Calu3 (cell line): Measurements from ENCODE around the gene AP3S1. TPM values are rescaled to one million over a fixed set of nuclear protein-coding genes. Genes with fewer than 3 reads are reported as not detected.

Experiments used
- BruUV-seq: library from RNA; stranded (reverse); fragments of 400-500 nt; replicated peaks from 2 replicates; lab custom pipeline; 2021; lab: Mats Ljungman, UMichigan
- CTCF ChIA-PET: fragments of 300-600 bp; sonication (Branson Sonifier 250); formaldehyde crosslinking; loops from one replicate; lab custom pipeline; 2022; ENCODE audit warnings: antibody characterized with exemption; lab: Charles Lee
- DNase-seq: peaks from one replicate; pipeline ENCODE4 v3.0.0; 2022
- H3K27ac Mint-ChIP-seq: one replicate; pipeline ENCODE4 v1.8.0; 2022; ENCODE audit warnings: mixed read lengths; ENCODE audit not compliant: unreplicated experiment
- H3K27me3 Mint-ChIP-seq: one replicate; pipeline ENCODE4 v1.8.0; 2022; ENCODE audit warnings: mixed read lengths; ENCODE audit not compliant: unreplicated experiment
- H3K36me3 Mint-ChIP-seq: one replicate; pipeline ENCODE4 v1.8.0; 2022; ENCODE audit warnings: mild to moderate bottlenecking, moderate library complexity, mixed read lengths; ENCODE audit not compliant: insufficient read depth, unreplicated experiment
- H3K4me1 Mint-ChIP-seq: one replicate; pipeline ENCODE4 v1.8.0; 2022; ENCODE audit warnings: mild to moderate bottlenecking, low read depth, mixed read lengths; ENCODE audit not compliant: unreplicated experiment
- H3K4me3 Mint-ChIP-seq: one replicate; pipeline ENCODE4 v1.8.0; 2022; ENCODE audit warnings: mild to moderate bottlenecking, low read depth, moderate library complexity, mixed read lengths; ENCODE audit not compliant: unreplicated experiment
- H3K9me3 Mint-ChIP-seq: one replicate; pipeline ENCODE4 v1.8.0; 2022; ENCODE audit warnings: low read depth, mixed read lengths; ENCODE audit not compliant: unreplicated experiment
- intact Hi-C: fragments of 100-400 bp; cut with micrococcal nuclease; formaldehyde crosslinking; loops from one replicate; pipeline ENCODE4 v1.10.0; 2022; ENCODE audit not compliant: unreplicated experiment
- total RNA-seq: library from RNA; stranded (reverse); gene quantifications from 2 replicates; pipeline ENCODE4 v1.2.3, GENCODE V29; 2022
- TF ChIP-seq, protein P1 (sequence below): fragments of 200-600 bp; IDR thresholded peaks from one replicate; pipeline ENCODE4 v1.8.0; 2022; ENCODE audit warnings: antibody characterized with exemption; ENCODE audit not compliant: unreplicated experiment

AP3S1 gene
- total RNA-seq, 1 experiment from 2014 or later: 101 TPM

DNA sequence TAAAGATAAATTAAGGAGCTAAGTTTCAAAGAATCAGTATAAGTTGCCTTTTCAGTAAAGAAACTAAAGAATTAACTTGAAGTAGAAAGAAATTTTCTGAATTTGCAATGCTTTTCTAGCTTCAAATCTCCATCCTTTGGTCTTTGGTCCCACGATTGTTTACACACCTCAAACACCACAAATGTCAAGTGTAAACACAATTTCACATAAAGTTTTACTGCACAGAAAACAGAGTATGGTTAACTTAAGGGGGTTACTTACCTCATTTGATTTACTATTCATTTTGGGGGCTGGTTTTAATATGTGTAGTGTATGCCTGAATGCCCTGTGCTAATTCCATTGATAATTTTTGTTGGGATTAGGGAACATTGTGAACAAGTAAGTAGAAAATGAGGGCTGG is 29.4 kb upstream of the AP3S1 start:
- Mint-ChIP-seq H3K27ac (no peak overlapping the region), H3K36me3 (no peaks in the 10 kb centered on the region), H3K4me3 (no peak overlapping the region), H3K4me1 (peaks cover 5% of the 10 kb centered on the region), H3K27me3 (peaks cover 24% of the 10 kb centered on the region), H3K9me3 (peaks cover 3% of the 10 kb centered on the region)
- intact Hi-C loops: no loop called here
- no peak for DNase-seq
- no TSS peak for BruUV-seq
- TF ChIP-seq, protein P1, sequence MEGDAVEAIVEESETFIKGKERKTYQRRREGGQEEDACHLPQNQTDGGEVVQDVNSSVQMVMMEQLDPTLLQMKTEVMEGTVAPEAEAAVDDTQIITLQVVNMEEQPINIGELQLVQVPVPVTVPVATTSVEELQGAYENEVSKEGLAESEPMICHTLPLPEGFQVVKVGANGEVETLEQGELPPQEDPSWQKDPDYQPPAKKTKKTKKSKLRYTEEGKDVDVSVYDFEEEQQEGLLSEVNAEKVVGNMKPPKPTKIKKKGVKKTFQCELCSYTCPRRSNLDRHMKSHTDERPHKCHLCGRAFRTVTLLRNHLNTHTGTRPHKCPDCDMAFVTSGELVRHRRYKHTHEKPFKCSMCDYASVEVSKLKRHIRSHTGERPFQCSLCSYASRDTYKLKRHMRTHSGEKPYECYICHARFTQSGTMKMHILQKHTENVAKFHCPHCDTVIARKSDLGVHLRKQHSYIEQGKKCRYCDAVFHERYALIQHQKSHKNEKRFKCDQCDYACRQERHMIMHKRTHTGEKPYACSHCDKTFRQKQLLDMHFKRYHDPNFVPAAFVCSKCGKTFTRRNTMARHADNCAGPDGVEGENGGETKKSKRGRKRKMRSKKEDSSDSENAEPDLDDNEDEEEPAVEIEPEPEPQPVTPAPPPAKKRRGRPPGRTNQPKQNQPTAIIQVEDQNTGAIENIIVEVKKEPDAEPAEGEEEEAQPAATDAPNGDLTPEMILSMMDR: no peak
- CTCF ChIA-PET: no interaction called here

DNA sequence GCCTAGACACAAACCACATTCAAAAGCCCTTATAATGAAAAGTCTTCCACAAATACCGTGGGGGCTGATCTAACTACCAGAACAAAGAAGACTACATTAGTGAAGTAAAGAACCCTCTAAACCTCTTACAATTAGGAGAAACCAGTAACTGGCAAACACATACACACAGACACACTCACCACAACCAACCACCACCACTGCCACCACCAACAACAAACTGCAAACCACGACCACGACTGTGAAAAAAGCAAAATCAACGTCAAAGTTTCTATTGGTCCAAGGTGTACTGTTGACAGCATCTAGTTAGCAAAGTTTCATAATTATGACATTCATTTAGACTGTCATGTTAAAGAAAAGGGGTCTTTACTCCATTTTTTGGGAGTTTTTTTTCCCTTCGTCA is 28.0 kb upstream of the AP3S1 start:
- CTCF ChIA-PET: interaction anchor here (0.6 kb wide), 1 partner anchor 182 kb away, joined by 5 read pairs; no protein-coding TSS in a partner anchor
- no peak overlapping the region for H3K27ac Mint-ChIP-seq
- no TSS peak for BruUV-seq

DNA sequence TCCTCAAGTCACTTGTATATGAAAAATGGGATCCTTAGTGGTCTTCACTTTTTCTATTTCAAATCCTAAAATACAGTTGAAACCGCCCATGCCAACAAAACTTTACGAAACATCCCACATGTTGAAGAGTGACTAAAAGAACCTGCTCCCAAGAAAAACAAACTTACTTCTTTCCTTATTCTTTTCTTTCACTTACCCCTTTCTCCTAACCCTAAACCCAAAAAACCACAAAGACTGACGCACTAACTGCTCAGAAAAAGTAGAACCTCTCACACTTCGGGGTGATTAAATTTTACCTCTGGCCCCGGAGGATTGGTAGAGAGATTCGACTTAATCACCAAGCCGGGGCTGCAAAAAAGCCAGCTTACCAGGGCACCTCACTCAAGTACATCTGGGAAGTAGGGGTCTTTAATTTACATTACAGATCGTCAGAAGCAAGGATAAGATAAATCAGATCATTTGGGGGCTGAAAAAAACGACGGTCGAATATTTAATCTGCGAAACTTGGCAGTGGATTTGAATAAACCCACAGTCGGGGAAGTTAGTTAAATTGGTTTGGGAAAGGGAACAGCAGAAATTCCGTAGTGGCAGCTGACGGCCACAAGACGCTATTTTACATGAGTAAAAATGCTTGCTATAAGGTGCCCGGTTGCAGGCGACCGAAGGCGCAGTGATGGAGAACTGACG is 26.6 kb upstream of the AP3S1 start:
- intact Hi-C loops: no loop called here
- Mint-ChIP-seq H3K4me1 (no peaks in the 10 kb centered on the region), H3K27me3 (peaks cover 24% of the 10 kb centered on the region), H3K9me3 (no peaks in the 10 kb centered on the region), H3K36me3 (no peaks in the 10 kb centered on the region), H3K27ac (no peak overlapping the region), H3K4me3 (peak overlapping the region; percentile 26)
- no peak for DNase-seq
- BruUV-seq: no TSS peak
- CTCF ChIA-PET: no interaction called here
- TF ChIP-seq, protein P1: no peak

More for the DNA sequence above, 28.0 kb upstream of the AP3S1 start:
- TF ChIP-seq, protein P1: no peak
- no peaks in the 10 kb centered on the region for H3K9me3 Mint-ChIP-seq
- no peaks in the 10 kb centered on the region for H3K4me1 Mint-ChIP-seq
- no peak for DNase-seq
- intact Hi-C loops: no loop called here
- no peak overlapping the region for H3K4me3 Mint-ChIP-seq
- H3K36me3 Mint-ChIP-seq: no peaks in the 10 kb centered on the region
- peaks cover 24% of the 10 kb centered on the region for H3K27me3 Mint-ChIP-seq

DNA sequence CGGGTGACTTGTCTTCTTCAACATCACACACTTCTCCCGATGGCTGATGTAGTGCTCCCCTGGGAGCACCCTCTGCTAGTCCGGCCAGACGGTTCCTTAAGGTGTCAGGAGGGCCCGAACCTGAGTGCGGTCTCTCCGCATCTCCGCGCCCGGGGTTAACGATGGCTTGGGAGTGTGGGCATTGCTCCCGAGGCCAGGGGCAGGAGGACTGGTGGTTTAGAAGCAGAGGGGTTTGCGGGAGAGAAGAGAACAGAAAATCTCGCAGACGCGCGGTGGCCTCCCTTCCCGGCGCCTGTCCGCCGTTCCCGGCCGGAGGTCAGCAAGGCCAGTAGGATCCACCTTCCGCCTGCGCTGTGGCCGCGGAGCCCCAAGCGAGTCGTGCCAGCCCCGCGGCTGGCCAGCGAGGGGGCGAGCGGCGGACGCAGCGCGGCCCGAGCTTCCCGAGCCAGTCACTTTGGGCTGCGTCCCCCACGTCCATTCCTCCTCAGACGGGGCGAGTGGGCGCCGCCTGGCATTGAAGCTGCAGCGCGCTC is 26.0 kb upstream of the AP3S1 start:
- no TSS peak for BruUV-seq

More for the DNA sequence above, 26.0 kb upstream of the AP3S1 start:
- CTCF ChIA-PET: interaction anchor here (0.7 kb wide), 1 partner anchor 131 kb away, joined by 3 read pairs; no protein-coding TSS in a partner anchor
- H3K27ac Mint-ChIP-seq: no peak overlapping the region
- intact Hi-C loops: no loop called here
- H3K4me3 Mint-ChIP-seq: peak overlapping the region; percentile 26
- H3K36me3 Mint-ChIP-seq: no peaks in the 10 kb centered on the region
- no peaks in the 10 kb centered on the region for H3K4me1 Mint-ChIP-seq
- peaks cover 24% of the 10 kb centered on the region for H3K27me3 Mint-ChIP-seq
- H3K9me3 Mint-ChIP-seq: no peaks in the 10 kb centered on the region
- TF ChIP-seq, protein P1: no peak
- no peak for DNase-seq
